ENCODE results near the gene KRTAP10-1. TPM values are rescaled to one million over a fixed set of nuclear protein-coding genes. Genes with fewer than 3 reads are reported as not detected.

The KRTAP10-1 gene
- polyA plus RNA-seq, 1 donor (not counting 4 experiments of a cell fraction or from before 2014, with no cell fraction given) = not detected

GRCh38 chr21:44585892-44586291 lies 45.9 kb upstream of the KRTAP10-1 start:
- TF ChIP-seq EZH2 (IDR thresholded peaks at IDR 0.05; ENCODE audit: low read length) (no peak), CTCF (optimal IDR thresholded peaks at IDR 0.05 in 1 of 3, IDR thresholded peaks at IDR 0.05 in 1 of 3, conservative IDR thresholded peaks at IDR 0.05 in 1 of 3; ENCODE audit: extremely low read depth in 1 of 3, insufficient read depth in 2 of 3, low read length in 3 of 3) (no peak)
- no peak for FAIRE-seq

DNA sequence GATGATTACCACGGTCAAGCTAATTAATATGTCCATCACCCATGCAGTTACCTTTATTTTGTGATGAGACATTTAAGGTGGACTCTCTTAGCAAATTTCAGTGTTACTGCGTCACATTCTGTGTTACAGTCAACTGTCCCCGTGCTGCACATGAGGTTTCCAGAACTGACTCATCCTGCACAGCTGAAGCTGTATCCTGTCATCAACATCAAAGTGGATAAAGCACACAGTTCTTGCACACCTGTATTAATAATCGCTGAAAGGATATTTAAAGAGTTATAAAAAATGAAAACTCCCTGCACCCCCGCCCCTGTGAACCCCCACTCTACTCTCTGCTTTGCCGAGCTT lies 43.8 kb upstream of the KRTAP10-1 start:
- Histone ChIP-seq H3K27ac (ENCODE audit: control insufficient read depth, insufficient read depth, low read length) (no peak overlapping the region), H3K36me3 (ENCODE audit: control insufficient read depth in 2 of 2, extremely low read depth in 1 of 2, insufficient read depth in 2 of 2, low read length in 2 of 2) (no peaks in the 10 kb centered on the region), H3K4me3 (ENCODE audit: control insufficient read depth in 2 of 3, extremely low read depth in 1 of 3, insufficient read depth in 2 of 3, low read depth in 1 of 3, low read length in 3 of 3) (no peak overlapping the region), H3K9me3 (ENCODE audit: control insufficient read depth, low read depth, low read length) (peaks cover 11% of the 10 kb centered on the region), H3K9me1 (ENCODE audit: control insufficient read depth, extremely low read depth, insufficient read depth, low read length) (no peaks in the 10 kb centered on the region), H3K4me1 (ENCODE audit: control insufficient read depth, extremely low read depth, insufficient read depth, low read length) (no peaks in the 10 kb centered on the region), H4K20me1 (ENCODE audit: control insufficient read depth, extremely low read depth, insufficient read depth, low read length) (no peaks in the 10 kb centered on the region), H2AFZ (ENCODE audit: control insufficient read depth, low read length) (no peak overlapping the region), H3K9ac (ENCODE audit: control insufficient read depth, extremely low read depth, insufficient read depth, low read length) (no peak overlapping the region), H3K4me2 (ENCODE audit: control insufficient read depth, extremely low read depth, insufficient read depth, low read depth, low read length) (no peak overlapping the region), H3K79me2 (ENCODE audit: control insufficient read depth, insufficient read depth, low read length) (no peaks in the 10 kb centered on the region), H3K27me3 (ENCODE audit: control insufficient read depth, extremely low read depth, insufficient read depth, low read length) (no peaks in the 10 kb centered on the region)
- TF ChIP-seq CTCF (optimal IDR thresholded peaks at IDR 0.05 in 1 of 3, IDR thresholded peaks at IDR 0.05 in 1 of 3, conservative IDR thresholded peaks at IDR 0.05 in 1 of 3; ENCODE audit: extremely low read depth in 1 of 3, insufficient read depth in 2 of 3, low read length in 3 of 3) (no peak), EZH2 (IDR thresholded peaks at IDR 0.05; ENCODE audit: low read length) (no peak)
- dilution Hi-C loops (cut with MboI; ENCODE audit: extremely low pct_ligation_motif_present, low sequenced_read_pairs) = no loop called here
- DNase-seq (ENCODE audit: low read depth, low spot score) = no peak
- no peak for FAIRE-seq

More at GRCh38 chr21:44585892-44586291, 45.9 kb upstream of the KRTAP10-1 start:
- Histone ChIP-seq H3K4me3 (ENCODE audit: control insufficient read depth in 2 of 3, extremely low read depth in 1 of 3, insufficient read depth in 2 of 3, low read depth in 1 of 3, low read length in 3 of 3) (no peak overlapping the region), H3K4me2 (ENCODE audit: control insufficient read depth, extremely low read depth, insufficient read depth, low read depth, low read length) (no peak overlapping the region), H3K9me3 (ENCODE audit: control insufficient read depth, low read depth, low read length) (peaks cover 6% of the 10 kb centered on the region), H3K36me3 (ENCODE audit: control insufficient read depth in 2 of 2, extremely low read depth in 1 of 2, insufficient read depth in 2 of 2, low read length in 2 of 2) (no peaks in the 10 kb centered on the region), H3K79me2 (ENCODE audit: control insufficient read depth, insufficient read depth, low read length) (no peaks in the 10 kb centered on the region), H3K4me1 (ENCODE audit: control insufficient read depth, extremely low read depth, insufficient read depth, low read length) (no peaks in the 10 kb centered on the region), H4K20me1 (ENCODE audit: control insufficient read depth, extremely low read depth, insufficient read depth, low read length) (no peaks in the 10 kb centered on the region), H3K27ac (ENCODE audit: control insufficient read depth, insufficient read depth, low read length) (no peak overlapping the region), H3K27me3 (ENCODE audit: control insufficient read depth, extremely low read depth, insufficient read depth, low read length) (no peaks in the 10 kb centered on the region), H3K9ac (ENCODE audit: control insufficient read depth, extremely low read depth, insufficient read depth, low read length) (no peak overlapping the region), H3K9me1 (ENCODE audit: control insufficient read depth, extremely low read depth, insufficient read depth, low read length) (no peaks in the 10 kb centered on the region), H2AFZ (ENCODE audit: control insufficient read depth, low read length) (no peak overlapping the region)
- no peak for DNase-seq (ENCODE audit: low read depth, low spot score)
- dilution Hi-C loops (cut with MboI; ENCODE audit: extremely low pct_ligation_motif_present, low sequenced_read_pairs) = no loop called here
